ENCODE data around the gene STXBP4.

The STXBP4 gene

GRCh38 chr17:55124730-55125360 lies 156.3 kb downstream of the STXBP4 start:
- DNase-seq = no peak

- DNase-seq = no peak
These were observed 165.0 kb downstream of the STXBP4 start for GRCh38 chr17:55133583-55133982.

DNA sequence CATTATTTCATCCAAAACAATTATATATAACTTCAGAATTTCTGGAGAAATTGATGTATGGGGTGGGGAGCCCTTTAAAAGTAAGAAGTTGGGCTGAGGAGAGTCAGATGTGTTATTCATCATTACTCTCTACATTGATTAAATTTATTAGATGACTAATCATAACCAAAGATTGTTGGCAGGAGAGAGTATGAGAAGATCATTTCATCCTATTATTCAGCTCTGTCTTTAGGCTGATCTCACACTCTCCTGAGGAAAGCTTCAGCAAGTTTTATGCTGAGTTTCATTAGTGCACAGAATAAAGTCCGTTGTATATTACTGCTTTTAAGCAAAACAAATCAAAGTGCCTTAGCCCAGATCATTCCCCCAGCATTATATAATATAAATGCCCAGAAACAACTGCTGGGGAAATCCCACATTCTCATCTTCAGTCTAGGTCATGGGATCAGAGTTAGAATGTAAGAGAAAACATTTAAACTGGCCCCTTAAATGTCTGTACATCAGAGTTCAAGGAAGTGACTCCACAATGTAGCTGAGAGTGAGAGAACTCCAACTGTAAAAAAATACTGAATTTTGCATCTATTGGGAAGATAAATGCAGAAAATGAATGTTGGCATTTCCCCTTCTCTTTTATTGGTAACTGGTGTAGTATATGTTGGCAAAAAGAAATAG lies 166.1 kb downstream of the STXBP4 start:
- no peak for DNase-seq

- no peak for DNase-seq
These were observed 172.2 kb downstream of the STXBP4 start for GRCh38 chr17:55140809-55141208.

GRCh38 chr17:55144518-55144917 lies 176.0 kb downstream of the STXBP4 start:
- DNase-seq = no peak

- no peak for DNase-seq
These were observed 180.9 kb downstream of the STXBP4 start for GRCh38 chr17:55149485-55149884.

- no peak for DNase-seq
These were observed 183.7 kb downstream of the STXBP4 start for GRCh38 chr17:55152236-55152635.

DNA sequence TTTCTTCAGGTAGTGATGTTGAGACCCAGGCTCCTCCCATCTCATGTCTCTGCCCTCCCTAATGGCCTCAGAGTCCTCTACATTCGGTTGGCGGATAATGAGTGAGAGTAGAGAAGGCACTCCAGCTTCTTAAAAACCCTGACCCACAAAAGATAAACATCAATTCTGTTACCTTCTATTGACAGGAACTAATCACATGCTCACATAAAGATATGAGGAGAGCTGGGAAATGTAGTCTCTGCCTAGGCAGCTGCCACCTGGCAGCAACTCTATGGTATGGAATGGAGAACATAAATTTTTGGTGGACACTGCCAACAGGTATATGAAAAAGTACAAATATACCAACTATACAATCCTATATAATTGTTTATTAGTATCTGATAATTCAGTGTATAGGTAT lies 185.5 kb downstream of the STXBP4 start:
- no peak for DNase-seq

- DNase-seq = no peak
These were observed 187.4 kb downstream of the STXBP4 start for GRCh38 chr17:55155856-55156560.

GRCh38 chr17:55157165-55157564 lies 188.6 kb downstream of the STXBP4 start:
- no peak for DNase-seq

DNA sequence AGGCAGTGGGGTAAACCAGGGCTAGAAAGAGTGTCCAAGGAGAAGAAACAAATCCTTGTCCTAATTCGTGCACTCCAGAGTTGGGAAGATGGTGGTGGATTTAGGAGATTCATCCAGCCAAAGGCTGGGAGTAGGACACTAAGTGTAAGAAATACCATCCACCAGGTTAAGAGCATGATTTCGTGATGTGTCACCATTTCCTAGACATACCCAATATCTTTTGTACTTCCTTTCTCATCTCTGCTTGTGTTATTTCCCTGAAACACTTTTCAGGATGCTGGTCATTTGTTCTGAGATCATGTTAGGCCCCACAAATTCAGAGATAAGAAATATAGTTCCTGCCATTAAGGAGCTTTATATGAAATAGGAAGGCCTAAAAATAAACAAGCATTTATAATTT lies 189.9 kb downstream of the STXBP4 start:
- no peak for DNase-seq

- DNase-seq = no peak
These were observed 190.7 kb downstream of the STXBP4 start for GRCh38 chr17:55159251-55159650.

- DNase-seq = no peak
These were observed 191.9 kb downstream of the STXBP4 start for GRCh38 chr17:55160501-55160900.

DNA sequence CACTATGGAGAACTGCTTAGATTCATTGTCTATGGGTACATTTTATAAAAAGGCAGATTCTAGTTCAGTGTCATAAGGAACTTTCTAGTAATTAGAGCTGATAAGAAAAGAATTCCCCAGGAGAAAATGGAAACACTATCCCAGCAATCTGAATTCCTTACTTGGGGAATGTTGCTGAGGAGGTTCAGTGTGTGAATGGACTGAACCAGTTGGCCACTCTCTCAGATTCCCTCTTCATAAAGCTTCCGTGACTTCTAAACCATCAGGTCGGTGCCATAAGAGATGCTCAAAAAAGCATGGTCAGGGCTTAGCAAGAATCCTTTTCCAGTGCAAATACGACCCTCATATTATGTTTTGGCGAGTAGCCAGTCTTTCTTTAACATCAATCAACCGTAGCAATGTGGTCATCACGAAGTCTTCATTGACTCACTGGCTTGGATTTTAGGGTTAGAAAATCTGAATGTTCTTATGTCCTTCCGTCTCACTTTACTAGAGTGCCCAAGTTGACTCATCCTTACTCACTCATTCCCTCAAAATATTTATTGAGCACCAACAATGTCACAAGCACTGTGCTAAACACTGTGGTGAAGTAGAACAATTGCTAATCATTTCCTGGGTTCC lies 193.5 kb downstream of the STXBP4 start:
- DNase-seq = no peak

DNA sequence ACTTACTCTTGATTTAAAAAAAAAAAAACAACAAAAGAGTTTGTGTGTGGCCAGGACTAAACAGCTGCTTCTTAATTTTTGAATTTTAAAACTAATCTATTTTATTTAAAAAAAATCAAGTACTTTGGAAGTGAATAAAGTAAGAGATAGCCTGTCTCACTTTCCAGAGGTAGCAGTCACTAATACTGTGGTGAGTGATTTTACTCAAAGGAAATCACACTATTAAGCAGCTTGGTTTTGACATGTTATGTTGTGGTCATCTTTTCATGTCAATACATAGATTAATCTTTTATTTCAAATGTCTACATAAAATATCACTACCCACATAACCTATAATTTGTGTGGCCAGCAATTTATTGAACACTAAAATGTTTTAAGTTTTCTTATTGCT lies 194.0 kb downstream of the STXBP4 start:
- DNase-seq = no peak

DNA sequence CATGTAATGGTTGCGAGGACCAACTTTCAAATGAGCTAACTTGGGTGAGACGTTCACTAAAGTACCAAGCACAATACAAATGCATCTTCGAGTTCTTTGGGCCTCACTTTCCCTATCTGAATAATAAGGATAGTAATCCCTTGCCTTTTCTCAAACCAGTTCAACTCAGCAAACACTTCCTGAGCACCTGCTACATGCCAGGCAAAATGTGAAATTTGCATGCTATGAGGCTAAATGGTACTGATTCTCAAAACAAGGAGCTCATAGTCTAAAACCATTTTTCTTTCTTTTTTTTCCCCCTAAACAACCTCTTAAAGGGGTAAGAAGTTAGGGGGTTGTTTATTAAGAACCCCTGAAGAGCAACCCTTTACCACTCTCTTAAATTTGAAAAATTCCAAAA lies 194.8 kb downstream of the STXBP4 start:
- no peak for DNase-seq

DNA sequence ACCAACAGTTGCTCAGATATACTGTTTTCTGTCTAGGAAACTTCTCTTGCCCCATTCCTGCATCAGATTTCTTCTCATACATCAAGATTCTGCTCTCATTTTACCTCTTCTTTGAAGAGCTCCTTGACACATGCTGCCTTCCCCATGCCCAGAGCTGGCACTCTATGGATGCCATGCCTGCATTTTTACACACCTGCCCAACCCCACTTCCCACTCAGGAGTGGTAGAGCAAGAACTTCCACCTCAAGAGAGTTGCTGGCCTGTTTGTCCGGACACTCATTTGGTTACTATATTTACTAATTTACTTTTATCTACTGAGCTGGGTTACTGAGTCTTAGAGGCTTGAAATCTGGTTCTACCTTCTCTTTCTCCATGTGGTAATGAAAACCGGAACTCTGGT lies 197.9 kb downstream of the STXBP4 start:
- DNase-seq = no peak

DNA sequence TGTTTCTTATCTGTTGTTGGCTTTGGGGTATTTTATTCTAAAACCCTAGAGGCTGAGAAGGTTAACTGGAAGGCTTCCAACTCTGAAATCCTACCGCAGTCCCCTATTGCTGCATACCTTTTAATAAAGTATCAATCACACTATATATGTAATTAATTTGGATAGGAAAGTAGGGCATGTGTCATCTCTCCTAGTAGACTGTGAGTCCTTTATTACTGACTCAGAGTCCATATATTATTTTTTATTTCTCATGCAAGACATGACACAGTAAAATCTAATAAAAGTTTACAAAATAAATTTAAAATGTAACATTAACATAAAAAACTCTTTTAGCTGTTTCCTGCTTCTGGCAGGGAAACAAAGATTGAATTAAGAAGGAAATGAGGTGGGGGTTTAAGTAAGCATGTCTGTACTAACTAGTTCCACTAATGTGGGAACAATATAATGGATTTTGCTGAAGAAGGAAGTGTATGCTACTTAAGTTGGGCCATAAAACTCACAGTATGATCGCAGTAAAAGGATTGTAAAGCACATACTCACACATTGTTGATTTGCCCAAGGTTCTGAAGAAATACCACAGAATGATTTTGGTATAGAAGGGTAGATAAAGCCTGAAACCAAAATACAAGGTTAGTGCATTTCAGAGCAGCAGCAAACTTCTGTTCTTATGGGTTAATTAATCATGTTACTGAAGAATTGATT lies 198.6 kb downstream of the STXBP4 start:
- DNase-seq = no peak

- no peak for DNase-seq
These were observed 200.6 kb downstream of the STXBP4 start for GRCh38 chr17:55168958-55169687.

DNA sequence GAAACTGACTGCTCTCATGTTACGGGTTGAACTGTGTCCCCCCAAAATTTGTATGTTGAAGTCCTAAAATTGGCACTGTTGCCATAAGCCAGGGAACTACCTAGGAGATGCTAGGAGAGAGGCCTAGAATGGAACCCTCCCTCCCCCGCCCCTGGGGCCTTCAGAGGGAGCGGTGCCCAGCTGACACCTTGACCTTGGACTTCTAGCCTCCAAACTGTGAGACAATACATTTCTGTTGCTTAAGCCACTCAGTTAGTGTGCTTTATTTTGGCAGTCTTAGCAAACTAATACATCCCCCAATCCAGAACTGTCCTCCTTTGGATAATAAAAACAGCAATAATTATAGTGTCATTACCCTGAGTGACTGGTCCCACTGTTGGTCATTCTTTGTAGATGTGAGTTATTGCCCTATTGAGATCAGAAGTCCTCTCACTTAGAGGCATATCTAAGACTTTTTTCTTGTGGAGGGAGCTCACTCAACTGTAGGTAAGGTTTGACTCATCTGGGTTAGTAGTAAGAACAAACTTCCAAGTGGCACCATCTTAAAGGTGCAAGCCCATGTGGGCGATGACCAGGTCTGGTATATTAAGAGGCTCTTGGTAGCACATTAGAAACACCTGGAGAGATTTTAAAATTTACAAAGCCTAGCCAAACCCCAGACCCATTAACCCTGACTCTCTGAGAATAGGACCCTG lies 203.2 kb downstream of the STXBP4 start:
- no peak for DNase-seq

GRCh38 chr17:55172612-55173011 lies 204.0 kb downstream of the STXBP4 start:
- DNase-seq = no peak

DNA sequence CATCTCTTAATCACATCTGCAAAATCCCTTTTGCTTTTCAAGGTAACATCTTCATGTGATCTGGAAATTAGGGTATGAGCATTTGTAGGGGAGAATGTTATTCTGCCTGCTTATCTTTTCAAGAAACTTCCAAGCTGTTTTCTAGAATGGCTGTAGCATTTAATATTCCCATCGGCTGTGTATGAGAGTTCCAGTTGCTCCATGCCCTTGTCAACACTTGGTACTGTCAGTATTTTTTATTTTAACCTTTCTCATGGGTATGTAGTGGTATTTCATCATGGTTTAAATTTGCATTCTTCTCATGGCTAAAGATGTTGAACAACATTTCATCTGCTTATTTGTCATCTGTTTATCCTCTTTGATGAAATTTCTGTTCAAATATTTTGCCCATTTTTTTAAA lies 205.6 kb downstream of the STXBP4 start:
- no peak for DNase-seq
